HepG2 (cell line): ENCODE measurements around the gene ADAMTS15.

Experiments used
- CREM ChIP-seq, 2 experiments: sonication (generic) in 1 of 2; formaldehyde crosslinking in 1 of 2; IDR thresholded peaks; 2 replicates each; pipeline versions ENCODE4 v1.4.0 to v1.6.1; 2016 to 2020; ENCODE audit warnings: antibody characterized with exemption in 1 of 2, mild to moderate bottlenecking in 1 of 2, missing genetic modification reagents in 1 of 2
- HNRNPLL ChIP-seq: fragments of 200-400 bp; formaldehyde crosslinking; IDR thresholded peaks from 2 replicates; pipeline ENCODE4 v1.6.1; 2017; ENCODE audit warnings: mild to moderate bottlenecking, low read depth, low read length; ENCODE audit not compliant: poor library complexity, severe bottlenecking
- MLX ChIP-seq: IDR thresholded peaks from 2 replicates; pipeline ENCODE4 v1.6.1; 2016
- MYC ChIP-seq: sonication (generic); formaldehyde crosslinking; IDR thresholded peaks from 2 replicates; pipeline ENCODE4 v1.9.0; 2021; ENCODE audit warnings: missing genetic modification reagents, borderline replicate concordance
- NR2C2 ChIP-seq: sonication (generic); formaldehyde crosslinking; IDR thresholded peaks from 2 replicates; pipeline ENCODE4 v1.4.0; 2020; ENCODE audit warnings: missing genetic modification reagents, mild to moderate bottlenecking, moderate library complexity, borderline replicate concordance
- TARDBP ChIP-seq: sonication (generic); formaldehyde crosslinking; IDR thresholded peaks from 2 replicates; pipeline ENCODE4 v1.8.0; 2022; ENCODE audit warnings: mild to moderate bottlenecking, missing genetic modification reagents
- ZFP36 ChIP-seq: fragments of 150-350 bp; IDR thresholded peaks from 2 replicates; pipeline ENCODE4 v1.6.1; 2018; ENCODE audit warnings: borderline replicate concordance, low read length, low read depth; ENCODE audit not compliant: partially characterized antibody
- ZNF20 ChIP-seq: sonication (generic); formaldehyde crosslinking; IDR thresholded peaks from 2 replicates; pipeline ENCODE4 v1.4.0; 2020; ENCODE audit warnings: mild to moderate bottlenecking, moderate library complexity, missing genetic modification reagents
- ZNF510 ChIP-seq: sonication (generic); formaldehyde crosslinking; IDR thresholded peaks from 2 replicates; pipeline ENCODE4 v1.4.0; 2020; ENCODE audit warnings: low read depth, mild to moderate bottlenecking, missing genetic modification reagents
- ZNF576 ChIP-seq: sonication (generic); formaldehyde crosslinking; IDR thresholded peaks from 2 replicates; pipeline ENCODE4 v1.4.0; 2020; ENCODE audit warnings: mild to moderate bottlenecking, missing genetic modification reagents
- ZNF605 ChIP-seq: sonication (generic); formaldehyde crosslinking; IDR thresholded peaks from 2 replicates; pipeline ENCODE4 v1.8.0; 2022; ENCODE audit warnings: mild to moderate bottlenecking, missing genetic modification reagents
- TF ChIP-seq, protein P1 (sequence below): IDR thresholded peaks from 2 replicates; pipeline ENCODE4 v1.6.1; 2012; ENCODE audit warnings: inconsistent platforms
- TF ChIP-seq, protein P2 (sequence below): sonication (generic); formaldehyde crosslinking; IDR thresholded peaks from 2 replicates; pipeline ENCODE4 v1.5.0; 2020; ENCODE audit warnings: mild to moderate bottlenecking, missing genetic modification reagents, moderate library complexity
- TF ChIP-seq, protein P3 (sequence below): sonication (generic); formaldehyde crosslinking; IDR thresholded peaks from one replicate; pipeline ENCODE4 v1.5.1; 2020; ENCODE audit warnings: mild to moderate bottlenecking, missing genetic modification reagents; ENCODE audit errors: not compliant biosample characterization

GRCh38 chr11:130487924-130488815, 39.7 kb downstream of the ADAMTS15 start:
- TF ChIP-seq ZNF576 (CRISPR knock-in tag) (no peak), HNRNPLL (no peak), ZNF605 (no peak), CREM (IDR thresholded peaks at IDR 0.05) (no peak), CREM (CRISPR knock-in tag; IDR thresholded peaks at IDR 0.05) (no peak), ZFP36 (no peak), ZNF20 (CRISPR knock-in tag) (no peak), ZNF510 (CRISPR knock-in tag) (no peak), NR2C2 (CRISPR knock-in tag) (peak; percentile 59; the same call in 1 of the 2 replicates), MLX (CRISPR knock-in tag) (no peak), MYC (peak; percentile 41; the same call in 1 of the 2 replicates), TARDBP (no peak)
- TF ChIP-seq, protein P1, sequence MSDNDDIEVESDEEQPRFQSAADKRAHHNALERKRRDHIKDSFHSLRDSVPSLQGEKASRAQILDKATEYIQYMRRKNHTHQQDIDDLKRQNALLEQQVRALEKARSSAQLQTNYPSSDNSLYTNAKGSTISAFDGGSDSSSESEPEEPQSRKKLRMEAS = peak; percentile 76
- TF ChIP-seq, protein P2, sequence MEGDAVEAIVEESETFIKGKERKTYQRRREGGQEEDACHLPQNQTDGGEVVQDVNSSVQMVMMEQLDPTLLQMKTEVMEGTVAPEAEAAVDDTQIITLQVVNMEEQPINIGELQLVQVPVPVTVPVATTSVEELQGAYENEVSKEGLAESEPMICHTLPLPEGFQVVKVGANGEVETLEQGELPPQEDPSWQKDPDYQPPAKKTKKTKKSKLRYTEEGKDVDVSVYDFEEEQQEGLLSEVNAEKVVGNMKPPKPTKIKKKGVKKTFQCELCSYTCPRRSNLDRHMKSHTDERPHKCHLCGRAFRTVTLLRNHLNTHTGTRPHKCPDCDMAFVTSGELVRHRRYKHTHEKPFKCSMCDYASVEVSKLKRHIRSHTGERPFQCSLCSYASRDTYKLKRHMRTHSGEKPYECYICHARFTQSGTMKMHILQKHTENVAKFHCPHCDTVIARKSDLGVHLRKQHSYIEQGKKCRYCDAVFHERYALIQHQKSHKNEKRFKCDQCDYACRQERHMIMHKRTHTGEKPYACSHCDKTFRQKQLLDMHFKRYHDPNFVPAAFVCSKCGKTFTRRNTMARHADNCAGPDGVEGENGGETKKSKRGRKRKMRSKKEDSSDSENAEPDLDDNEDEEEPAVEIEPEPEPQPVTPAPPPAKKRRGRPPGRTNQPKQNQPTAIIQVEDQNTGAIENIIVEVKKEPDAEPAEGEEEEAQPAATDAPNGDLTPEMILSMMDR (CRISPR knock-in tag) = no peak
- TF ChIP-seq, protein P3, sequence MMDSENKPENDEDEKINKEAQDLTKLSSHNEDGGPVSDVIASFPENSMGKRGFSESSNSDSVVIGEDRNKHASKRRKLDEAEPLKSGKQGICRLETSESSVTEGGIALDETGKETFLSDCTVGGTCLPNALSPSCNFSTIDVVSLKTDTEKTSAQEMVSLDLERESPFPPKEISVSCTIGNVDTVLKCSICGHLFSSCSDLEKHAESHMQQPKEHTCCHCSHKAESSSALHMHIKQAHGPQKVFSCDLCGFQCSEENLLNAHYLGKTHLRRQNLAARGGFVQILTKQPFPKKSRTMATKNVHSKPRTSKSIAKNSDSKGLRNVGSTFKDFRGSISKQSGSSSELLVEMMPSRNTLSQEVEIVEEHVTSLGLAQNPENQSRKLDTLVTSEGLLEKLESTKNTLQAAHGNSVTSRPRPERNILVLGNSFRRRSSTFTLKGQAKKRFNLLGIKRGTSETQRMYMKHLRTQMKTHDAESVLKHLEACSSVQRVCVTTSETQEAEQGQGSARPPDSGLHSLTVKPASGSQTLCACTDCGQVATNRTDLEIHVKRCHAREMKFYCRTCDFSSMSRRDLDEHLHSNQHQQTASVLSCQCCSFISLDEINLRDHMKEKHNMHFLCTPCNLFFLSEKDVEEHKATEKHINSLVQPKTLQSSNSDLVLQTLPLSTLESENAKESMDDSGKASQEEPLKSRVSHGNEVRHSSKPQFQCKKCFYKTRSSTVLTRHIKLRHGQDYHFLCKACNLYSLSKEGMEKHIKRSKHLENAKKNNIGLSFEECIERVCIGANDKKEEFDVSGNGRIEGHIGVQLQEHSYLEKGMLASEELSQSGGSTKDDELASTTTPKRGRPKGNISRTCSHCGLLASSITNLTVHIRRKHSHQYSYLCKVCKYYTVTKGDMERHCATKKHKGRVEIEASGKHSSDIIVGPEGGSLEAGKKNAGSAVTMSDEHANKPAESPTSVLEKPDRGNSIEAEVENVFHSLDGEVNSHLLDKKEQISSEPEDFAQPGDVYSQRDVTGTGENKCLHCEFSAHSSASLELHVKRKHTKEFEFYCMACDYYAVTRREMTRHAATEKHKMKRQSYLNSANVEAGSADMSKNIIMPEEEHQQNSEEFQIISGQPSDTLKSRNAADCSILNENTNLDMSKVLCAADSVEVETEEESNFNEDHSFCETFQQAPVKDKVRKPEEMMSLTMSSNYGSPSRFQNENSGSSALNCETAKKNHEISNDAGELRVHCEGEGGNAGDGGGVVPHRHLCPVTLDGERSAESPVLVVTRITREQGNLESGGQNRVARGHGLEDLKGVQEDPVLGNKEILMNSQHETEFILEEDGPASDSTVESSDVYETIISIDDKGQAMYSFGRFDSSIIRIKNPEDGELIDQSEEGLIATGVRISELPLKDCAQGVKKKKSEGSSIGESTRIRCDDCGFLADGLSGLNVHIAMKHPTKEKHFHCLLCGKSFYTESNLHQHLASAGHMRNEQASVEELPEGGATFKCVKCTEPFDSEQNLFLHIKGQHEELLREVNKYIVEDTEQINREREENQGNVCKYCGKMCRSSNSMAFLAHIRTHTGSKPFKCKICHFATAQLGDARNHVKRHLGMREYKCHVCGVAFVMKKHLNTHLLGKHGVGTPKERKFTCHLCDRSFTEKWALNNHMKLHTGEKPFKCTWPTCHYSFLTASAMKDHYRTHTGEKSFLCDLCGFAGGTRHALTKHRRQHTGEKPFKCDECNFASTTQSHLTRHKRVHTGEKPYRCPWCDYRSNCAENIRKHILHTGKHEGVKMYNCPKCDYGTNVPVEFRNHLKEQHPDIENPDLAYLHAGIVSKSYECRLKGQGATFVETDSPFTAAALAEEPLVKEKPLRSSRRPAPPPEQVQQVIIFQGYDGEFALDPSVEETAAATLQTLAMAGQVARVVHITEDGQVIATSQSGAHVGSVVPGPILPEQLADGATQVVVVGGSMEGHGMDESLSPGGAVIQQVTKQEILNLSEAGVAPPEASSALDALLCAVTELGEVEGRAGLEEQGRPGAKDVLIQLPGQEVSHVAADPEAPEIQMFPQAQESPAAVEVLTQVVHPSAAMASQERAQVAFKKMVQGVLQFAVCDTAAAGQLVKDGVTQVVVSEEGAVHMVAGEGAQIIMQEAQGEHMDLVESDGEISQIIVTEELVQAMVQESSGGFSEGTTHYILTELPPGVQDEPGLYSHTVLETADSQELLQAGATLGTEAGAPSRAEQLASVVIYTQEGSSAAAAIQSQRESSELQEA (CRISPR knock-in tag) = no peak
